ENCODE data around the gene EDC3. TPM values are rescaled to one million over a fixed set of nuclear protein-coding genes. Genes with fewer than 3 reads are reported as not detected.
"Not testable (repeated sequence)": the region's sequence is repeated elsewhere in the genome, so short reads cannot be mapped to it uniquely, and the experiment has no call there.

EDC3 gene
- total RNA-seq, 2 donors from 2014 or later, result 44.5 to 48.3 TPM

DNA sequence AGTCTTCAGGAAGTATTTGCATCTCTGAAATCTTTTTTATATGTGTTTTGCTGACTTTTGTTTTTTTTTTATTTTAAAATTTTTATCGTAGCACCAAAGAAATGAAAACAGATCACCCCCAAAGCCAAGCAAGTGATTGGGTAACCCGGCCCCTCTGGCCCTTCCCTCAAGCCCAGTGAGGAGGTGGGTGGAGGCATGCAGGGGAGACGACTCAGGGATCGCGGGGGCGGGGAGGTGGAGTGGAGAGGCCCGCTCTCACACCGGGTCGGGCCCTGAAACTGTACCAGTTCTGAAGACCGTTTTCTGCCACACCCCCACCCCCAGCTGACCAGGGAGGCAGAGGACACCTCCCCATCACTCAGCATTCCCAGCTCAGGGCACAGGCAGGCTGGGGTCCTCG, 99.1 kb downstream of the EDC3 start:
- H3K36me3 Mint-ChIP-seq (ENCODE audit: low read depth), result peaks cover 55% of the 10 kb centered on the region
- H3K4me1 Mint-ChIP-seq, result not testable (repeated sequence)

DNA sequence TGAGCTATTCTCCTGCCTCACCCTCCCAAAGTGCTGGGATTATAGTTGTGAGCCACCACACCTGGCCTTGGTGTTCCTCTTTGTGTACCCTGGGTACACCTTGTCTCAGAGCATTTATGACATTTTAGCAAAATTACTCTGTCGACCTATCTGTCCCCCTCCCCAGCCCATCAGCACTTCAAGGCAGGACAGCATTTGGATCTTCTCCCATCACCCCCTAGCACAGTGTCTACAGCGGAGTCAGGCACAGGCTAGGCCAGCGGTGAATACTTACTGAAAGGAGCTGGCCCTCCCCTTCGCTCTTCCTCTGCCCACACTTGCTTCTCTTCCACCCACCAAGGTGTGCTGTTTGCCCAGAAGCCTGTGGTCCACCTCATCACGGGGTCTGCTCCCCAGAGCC, 100.6 kb downstream of the EDC3 start:
- H3K27me3 ChIP-seq (ENCODE audit: control insufficient read depth, insufficient read depth, low read length, poor library complexity, severe bottlenecking), result no peaks in the 10 kb centered on the region
- 95 to 100% methylated on average over 2 to 4 of the region's 5 CpGs for WGBS, 2 experiments (ENCODE audit: insufficient coverage in 1 of 2, insufficient read length in 1 of 2)
- Mint-ChIP-seq H3K36me3 (ENCODE audit: low read depth) (peaks cover 68% of the 10 kb centered on the region), H3K9me3 (no peaks in the 10 kb centered on the region), H3K27me3 (ENCODE audit: insufficient read depth) (no peaks in the 10 kb centered on the region), H3K4me1 (peaks cover 10% of the 10 kb centered on the region), H3K4me3 (no peak overlapping the region), H3K27ac (no peak overlapping the region)
- H3K9me3 ChIP-seq (ENCODE audit: control insufficient read depth, low read length), result no peaks in the 10 kb centered on the region
- TF ChIP-seq, protein P1, sequence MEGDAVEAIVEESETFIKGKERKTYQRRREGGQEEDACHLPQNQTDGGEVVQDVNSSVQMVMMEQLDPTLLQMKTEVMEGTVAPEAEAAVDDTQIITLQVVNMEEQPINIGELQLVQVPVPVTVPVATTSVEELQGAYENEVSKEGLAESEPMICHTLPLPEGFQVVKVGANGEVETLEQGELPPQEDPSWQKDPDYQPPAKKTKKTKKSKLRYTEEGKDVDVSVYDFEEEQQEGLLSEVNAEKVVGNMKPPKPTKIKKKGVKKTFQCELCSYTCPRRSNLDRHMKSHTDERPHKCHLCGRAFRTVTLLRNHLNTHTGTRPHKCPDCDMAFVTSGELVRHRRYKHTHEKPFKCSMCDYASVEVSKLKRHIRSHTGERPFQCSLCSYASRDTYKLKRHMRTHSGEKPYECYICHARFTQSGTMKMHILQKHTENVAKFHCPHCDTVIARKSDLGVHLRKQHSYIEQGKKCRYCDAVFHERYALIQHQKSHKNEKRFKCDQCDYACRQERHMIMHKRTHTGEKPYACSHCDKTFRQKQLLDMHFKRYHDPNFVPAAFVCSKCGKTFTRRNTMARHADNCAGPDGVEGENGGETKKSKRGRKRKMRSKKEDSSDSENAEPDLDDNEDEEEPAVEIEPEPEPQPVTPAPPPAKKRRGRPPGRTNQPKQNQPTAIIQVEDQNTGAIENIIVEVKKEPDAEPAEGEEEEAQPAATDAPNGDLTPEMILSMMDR (conservative IDR thresholded peaks at IDR 0.05), result no peak
- H3K27ac ChIP-seq (ENCODE audit: low read depth, low read length), result no peak overlapping the region
- no peak overlapping the region for H3K9ac ChIP-seq (ENCODE audit: extremely low read depth, low read length, poor library complexity, severe bottlenecking)
- no peak overlapping the region for H3K4me3 ChIP-seq (ENCODE audit: low read length)
- H3K36me3 ChIP-seq (ENCODE audit: control insufficient read depth, insufficient read depth, low read length), result peaks cover 65% of the 10 kb centered on the region
- no peak for DNase-seq
- H3K4me1 ChIP-seq (ENCODE audit: control insufficient read depth, insufficient read depth, low read length), result peaks cover 4% of the 10 kb centered on the region

More for the DNA sequence above, 99.1 kb downstream of the EDC3 start:
- 80% methylated on average over 4 of the region's 11 CpGs; no CpG with 5 or more reads in 1 of the 2 experiments for WGBS, 2 experiments (ENCODE audit: insufficient coverage in 1 of 2, insufficient read length in 1 of 2)
- not testable (repeated sequence) for H3K27ac Mint-ChIP-seq; H3K9me3 Mint-ChIP-seq; H3K9ac ChIP-seq (ENCODE audit: extremely low read depth, low read length, poor library complexity, severe bottlenecking); H3K4me1 ChIP-seq (ENCODE audit: control insufficient read depth, insufficient read depth, low read length); H3K4me3 Mint-ChIP-seq; H3K9me3 ChIP-seq (ENCODE audit: control insufficient read depth, low read length); H3K4me3 ChIP-seq (ENCODE audit: low read length); H3K27me3 ChIP-seq (ENCODE audit: control insufficient read depth, insufficient read depth, low read length, poor library complexity, severe bottlenecking); H3K27ac ChIP-seq (ENCODE audit: low read depth, low read length); H3K27me3 Mint-ChIP-seq (ENCODE audit: insufficient read depth); DNase-seq
- peaks cover 50% of the 10 kb centered on the region for H3K36me3 ChIP-seq (ENCODE audit: control insufficient read depth, insufficient read depth, low read length)

DNA sequence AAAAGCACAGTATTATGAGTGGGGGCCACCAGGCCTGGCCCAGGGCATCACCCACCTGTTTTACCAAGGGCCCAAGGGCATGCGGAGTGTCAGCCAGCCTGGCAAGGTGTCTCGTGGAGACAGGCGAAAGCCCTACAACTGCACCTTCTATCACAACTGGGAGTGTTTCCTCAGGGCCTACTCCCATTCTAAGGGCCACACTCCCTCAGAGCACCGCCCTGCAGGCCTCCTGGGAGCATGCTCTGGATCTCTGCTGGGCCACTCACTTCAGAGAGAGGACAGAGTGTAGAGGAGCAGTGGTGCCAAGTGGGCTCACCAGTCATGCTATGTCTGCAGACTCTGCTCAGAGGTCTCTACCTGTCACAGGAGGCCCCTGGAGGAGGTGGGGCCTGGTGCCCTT, 101.4 kb downstream of the EDC3 start:
- H3K27ac ChIP-seq (ENCODE audit: low read depth, low read length), result no peak overlapping the region

More for the DNA sequence above, 101.4 kb downstream of the EDC3 start:
- Mint-ChIP-seq H3K4me3 (no peak overlapping the region), H3K9me3 (no peaks in the 10 kb centered on the region), H3K27me3 (ENCODE audit: insufficient read depth) (no peaks in the 10 kb centered on the region), H3K27ac (peak overlapping the region; percentile 77), H3K4me1 (peaks cover 10% of the 10 kb centered on the region), H3K36me3 (ENCODE audit: low read depth) (peaks cover 75% of the 10 kb centered on the region)
- DNase-seq, result no peak
- no peak overlapping the region for H3K9ac ChIP-seq (ENCODE audit: extremely low read depth, low read length, poor library complexity, severe bottlenecking)
- H3K4me1 ChIP-seq (ENCODE audit: control insufficient read depth, insufficient read depth, low read length), result peaks cover 4% of the 10 kb centered on the region
- 94 to 100% methylated on average over 4 of the region's 4 CpGs for WGBS, 2 experiments (ENCODE audit: insufficient coverage in 1 of 2, insufficient read length in 1 of 2)
- H3K9me3 ChIP-seq (ENCODE audit: control insufficient read depth, low read length), result no peaks in the 10 kb centered on the region
- TF ChIP-seq, protein P1 (conservative IDR thresholded peaks at IDR 0.05), result no peak
- H3K27me3 ChIP-seq (ENCODE audit: control insufficient read depth, insufficient read depth, low read length, poor library complexity, severe bottlenecking), result no peaks in the 10 kb centered on the region
- H3K36me3 ChIP-seq (ENCODE audit: control insufficient read depth, insufficient read depth, low read length), result peaks cover 73% of the 10 kb centered on the region
- no peak overlapping the region for H3K4me3 ChIP-seq (ENCODE audit: low read length)
